ENCODE data around the gene RASGRP3. TPM values are rescaled to one million over a fixed set of nuclear protein-coding genes. Genes with fewer than 3 reads are reported as not detected.

Gene RASGRP3
- total RNA-seq, 1 donor: 31.5 TPM

DNA sequence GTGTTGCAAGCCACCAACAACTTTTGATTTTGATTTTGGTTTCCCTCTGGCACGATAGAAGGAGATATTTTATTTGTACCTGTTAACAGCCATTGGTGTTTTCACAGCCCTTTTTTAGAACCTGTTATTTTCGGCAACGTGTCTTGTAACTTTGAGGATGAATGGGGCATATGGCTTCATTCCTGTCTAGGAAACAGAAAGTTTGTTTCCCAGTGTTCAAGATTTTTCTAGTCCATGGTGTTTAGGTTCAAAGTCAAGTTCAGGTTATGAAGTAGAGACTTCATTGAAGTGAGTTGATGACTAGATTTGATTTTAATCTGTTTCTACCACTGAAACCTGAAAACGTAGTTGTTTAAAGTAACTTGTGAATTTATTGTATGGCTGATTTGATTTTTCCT is 343 bp downstream of the RASGRP3 start:
- Histone ChIP-seq H3K27me3 (ENCODE audit: insufficient read depth, low read length) (no peaks in the 10 kb centered on the region), H3K9me3 (ENCODE audit: low read depth, low read length) (no peaks in the 10 kb centered on the region), H3K4me1 (ENCODE audit: insufficient read depth, low read length) (peaks cover 42% of the 10 kb centered on the region), H3K4me3 (ENCODE audit: low read length) (peak overlapping the region; percentile 85)

DNA sequence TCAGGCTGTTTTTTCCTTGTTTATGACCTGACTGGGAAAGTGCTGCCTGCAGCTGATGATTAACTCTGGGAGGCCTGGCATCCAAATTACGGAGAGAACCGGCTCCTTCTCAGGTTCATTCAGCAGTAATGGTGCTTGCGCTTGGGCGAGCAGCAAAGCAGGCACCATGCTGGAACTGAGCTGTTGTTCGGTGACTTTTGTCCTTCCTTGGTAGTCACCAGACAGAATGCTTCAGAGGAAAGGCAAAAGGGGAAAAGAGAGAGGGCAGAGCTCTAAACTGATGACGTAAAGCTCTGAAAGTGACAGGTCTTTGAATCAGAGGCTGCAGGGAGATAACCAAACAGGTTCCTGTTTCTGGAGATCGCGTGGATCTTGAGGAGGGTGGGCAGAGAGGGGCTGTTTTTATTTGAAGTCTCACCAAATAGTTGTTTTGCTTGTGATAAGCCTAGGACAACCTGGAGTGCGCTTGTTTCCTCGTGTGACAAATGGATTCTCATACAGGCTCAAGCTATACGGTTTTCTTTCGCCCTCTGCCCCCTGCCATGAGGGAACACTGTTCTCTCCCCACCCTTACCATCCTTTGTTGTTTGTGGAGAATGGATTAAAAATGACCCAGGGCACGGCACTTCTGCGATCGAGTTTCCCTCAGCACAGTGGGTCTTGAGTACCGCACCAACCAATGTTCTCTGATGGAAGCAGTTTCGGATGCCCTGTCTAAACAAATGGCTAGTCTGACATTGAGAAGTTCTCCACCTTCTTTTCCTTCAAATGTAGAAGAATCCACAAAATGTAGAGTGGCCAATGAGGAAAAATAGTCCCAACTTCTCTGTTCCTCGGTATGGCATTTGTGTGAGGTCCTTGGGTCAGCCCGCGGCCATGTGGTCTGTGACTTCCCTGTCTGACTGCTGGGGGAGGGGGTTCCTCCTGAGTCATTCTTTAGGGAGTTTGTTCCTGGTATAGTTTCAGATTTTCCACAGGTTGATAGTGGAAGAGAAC is 1.3 kb downstream of the RASGRP3 start:
- H3K9me3 ChIP-seq (ENCODE audit: low read depth, low read length): no peaks in the 10 kb centered on the region
- H3K4me3 ChIP-seq (ENCODE audit: low read length): peak overlapping the region; percentile 85
- H3K27me3 ChIP-seq (ENCODE audit: insufficient read depth, low read length): no peaks in the 10 kb centered on the region
- peaks cover 42% of the 10 kb centered on the region for H3K4me1 ChIP-seq (ENCODE audit: insufficient read depth, low read length)

DNA sequence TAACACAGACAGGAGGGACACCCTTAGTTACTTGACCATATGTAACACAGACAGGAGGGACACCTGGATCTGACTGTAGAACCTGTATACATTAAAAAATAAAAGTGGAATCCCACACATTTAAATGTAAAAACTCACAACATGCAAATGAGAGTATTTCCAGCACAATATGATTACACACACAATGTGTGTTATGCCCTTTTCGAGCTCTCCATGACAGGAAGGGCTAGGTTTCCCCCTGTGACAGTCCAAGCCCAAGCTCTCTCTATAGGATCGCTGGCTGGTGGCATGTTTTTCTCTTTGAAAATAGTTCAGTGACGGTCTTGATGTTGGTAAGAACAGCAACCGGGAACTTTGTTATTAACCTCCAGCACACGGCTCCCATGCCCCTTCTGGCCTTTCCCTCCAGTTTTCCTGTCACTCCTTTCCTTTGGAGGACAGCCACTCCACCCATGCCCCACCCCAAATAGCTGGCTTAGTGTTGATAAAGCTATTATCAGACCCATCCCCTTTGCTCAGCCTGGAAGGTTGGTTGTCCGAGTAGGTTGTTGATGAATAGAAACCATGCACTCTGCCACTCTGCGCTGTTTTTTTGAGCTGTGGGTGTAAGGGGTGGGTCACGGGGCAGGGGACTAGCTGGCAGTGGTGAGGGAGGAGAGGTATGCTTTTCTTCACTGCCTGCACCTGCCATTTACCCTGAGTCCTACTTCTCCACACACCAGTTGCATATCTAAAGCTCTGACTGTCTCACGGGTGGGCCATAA is 2.7 kb downstream of the RASGRP3 start:
- Histone ChIP-seq H3K9me3 (ENCODE audit: low read depth, low read length) (no peaks in the 10 kb centered on the region), H3K4me1 (ENCODE audit: insufficient read depth, low read length) (peaks cover 49% of the 10 kb centered on the region), H3K27me3 (ENCODE audit: insufficient read depth, low read length) (no peaks in the 10 kb centered on the region), H3K4me3 (ENCODE audit: low read length) (no peak overlapping the region)

DNA sequence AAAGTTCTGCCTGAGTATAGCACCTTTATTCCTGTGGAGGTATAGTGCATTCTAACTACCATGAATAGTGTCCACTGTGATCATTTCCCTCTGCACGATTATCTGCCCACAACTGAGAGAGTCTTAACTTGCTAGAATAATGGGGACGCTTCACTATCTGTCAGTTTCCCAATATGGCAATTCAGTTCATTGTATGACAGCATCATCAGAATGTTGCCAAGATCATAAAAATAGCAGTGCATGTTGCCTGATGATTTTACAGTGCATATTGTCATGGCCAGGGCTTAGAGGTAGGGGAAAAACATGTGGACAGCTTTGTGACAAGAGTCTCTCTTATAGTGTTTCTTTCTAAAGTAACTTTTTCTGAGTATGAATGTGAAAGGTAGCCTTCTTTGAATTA is 6.1 kb downstream of the RASGRP3 start:
- peaks cover 49% of the 10 kb centered on the region for H3K4me1 ChIP-seq (ENCODE audit: insufficient read depth, low read length)
- peaks cover 5% of the 10 kb centered on the region for H3K9me3 ChIP-seq (ENCODE audit: low read depth, low read length)

DNA sequence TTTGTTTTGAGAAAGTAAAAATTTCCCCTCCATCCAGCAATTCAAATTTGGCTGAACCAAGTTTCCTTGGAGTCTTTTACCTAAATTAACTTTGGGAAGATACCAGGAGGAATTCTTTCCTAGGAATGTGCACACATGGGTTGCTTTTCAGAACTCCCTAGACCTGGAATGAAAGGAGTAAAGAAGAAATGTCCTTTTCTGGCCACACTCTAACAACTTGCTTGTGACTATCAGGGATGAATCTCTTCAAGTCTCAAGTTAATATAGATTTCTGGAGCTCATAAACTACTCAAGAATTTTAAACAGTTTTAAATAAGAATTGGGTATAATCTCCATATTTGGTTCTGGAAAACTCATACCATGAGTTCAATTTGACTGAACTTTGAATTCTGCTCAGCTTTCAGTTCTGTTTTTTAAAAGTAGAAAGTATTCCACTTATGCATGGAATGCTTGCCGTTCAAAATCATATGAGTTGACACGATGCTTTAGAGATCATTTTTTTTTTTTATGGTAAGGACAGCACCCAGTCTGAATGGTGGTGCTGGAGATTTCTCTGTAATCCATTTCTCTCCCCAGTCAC is 7.7 kb downstream of the RASGRP3 start:
- H3K27me3 ChIP-seq (ENCODE audit: insufficient read depth, low read length): no peaks in the 10 kb centered on the region
- no peak overlapping the region for H3K4me3 ChIP-seq (ENCODE audit: low read length)
- peaks cover 5% of the 10 kb centered on the region for H3K9me3 ChIP-seq (ENCODE audit: low read depth, low read length)
- H3K4me1 ChIP-seq (ENCODE audit: insufficient read depth, low read length): peaks cover 41% of the 10 kb centered on the region

More for the DNA sequence above, 6.1 kb downstream of the RASGRP3 start:
- H3K4me3 ChIP-seq (ENCODE audit: low read length): no peak overlapping the region
- no peaks in the 10 kb centered on the region for H3K27me3 ChIP-seq (ENCODE audit: insufficient read depth, low read length)

DNA sequence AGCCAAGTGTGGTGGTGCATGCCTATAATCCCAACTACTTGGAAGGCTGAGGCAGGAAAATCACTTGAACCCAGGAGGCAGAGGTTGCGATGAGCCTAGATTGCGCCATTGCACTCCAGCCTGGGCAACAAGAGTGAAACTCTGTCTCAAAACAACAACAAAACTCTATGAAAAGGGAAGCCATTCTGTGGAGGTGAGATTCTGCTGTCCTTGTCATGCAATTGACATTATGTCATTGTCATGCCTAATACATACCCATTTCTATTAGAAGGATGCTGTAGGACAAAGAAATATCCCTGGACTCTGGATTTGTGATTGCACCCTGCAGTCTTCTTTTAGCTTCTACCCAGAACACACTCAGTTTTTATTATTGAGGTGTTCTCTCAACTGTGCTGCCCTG is 8.6 kb downstream of the RASGRP3 start:
- H3K4me3 ChIP-seq (ENCODE audit: low read length): no peak overlapping the region
- peaks cover 5% of the 10 kb centered on the region for H3K9me3 ChIP-seq (ENCODE audit: low read depth, low read length)
- H3K27me3 ChIP-seq (ENCODE audit: insufficient read depth, low read length): no peaks in the 10 kb centered on the region
- H3K4me1 ChIP-seq (ENCODE audit: insufficient read depth, low read length): peaks cover 39% of the 10 kb centered on the region

DNA sequence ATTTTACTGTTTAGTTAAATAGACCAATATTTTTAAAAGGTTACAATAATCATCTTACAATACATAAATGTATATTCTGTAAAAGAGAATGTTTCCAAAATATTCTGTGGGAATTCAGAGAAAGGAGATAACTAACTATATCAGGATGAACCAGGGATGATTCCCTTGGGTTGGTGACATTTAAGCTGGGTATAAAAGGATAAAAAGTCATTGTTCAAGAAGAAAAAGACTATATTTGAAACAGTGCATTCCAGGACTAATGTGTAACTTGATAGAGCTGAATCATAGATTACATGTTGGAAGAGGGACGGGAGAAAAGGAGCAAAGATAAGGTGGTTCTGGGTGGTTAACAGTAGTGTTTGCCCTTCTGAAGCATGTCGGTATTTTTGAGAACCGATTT is 10.1 kb downstream of the RASGRP3 start:
- no peaks in the 10 kb centered on the region for H3K27me3 ChIP-seq (ENCODE audit: insufficient read depth, low read length)
- H3K4me1 ChIP-seq (ENCODE audit: insufficient read depth, low read length): peaks cover 39% of the 10 kb centered on the region
- no peak overlapping the region for H3K4me3 ChIP-seq (ENCODE audit: low read length)
- peaks cover 5% of the 10 kb centered on the region for H3K9me3 ChIP-seq (ENCODE audit: low read depth, low read length)

DNA sequence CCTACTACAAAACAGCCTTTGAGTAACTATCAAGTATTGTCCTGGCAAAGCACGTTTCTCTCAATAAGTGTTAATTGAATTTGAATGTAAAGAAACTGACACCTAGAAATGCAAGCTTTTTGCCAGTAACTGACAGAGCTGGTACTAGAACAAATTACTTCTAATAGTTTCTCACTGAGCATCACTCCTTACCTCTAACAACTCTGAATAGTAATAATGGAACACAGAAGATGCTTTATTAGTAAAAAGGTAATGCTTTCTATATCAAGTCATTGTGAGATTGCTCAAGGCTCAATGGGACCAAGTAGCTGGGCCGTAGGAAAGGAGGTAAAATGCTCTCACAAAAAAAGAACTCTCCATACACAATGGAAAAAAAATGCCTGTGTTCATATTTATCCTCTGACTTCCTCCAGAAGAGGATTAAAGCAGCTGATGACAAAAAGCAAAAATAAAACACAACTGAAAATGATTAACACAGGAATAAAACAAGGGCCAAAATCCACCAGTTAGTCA is 11.8 kb downstream of the RASGRP3 start:
- no peaks in the 10 kb centered on the region for H3K27me3 ChIP-seq (ENCODE audit: insufficient read depth, low read length)
- peaks cover 5% of the 10 kb centered on the region for H3K9me3 ChIP-seq (ENCODE audit: low read depth, low read length)
- H3K4me1 ChIP-seq (ENCODE audit: insufficient read depth, low read length): peaks cover 52% of the 10 kb centered on the region
- H3K4me3 ChIP-seq (ENCODE audit: low read length): no peak overlapping the region

DNA sequence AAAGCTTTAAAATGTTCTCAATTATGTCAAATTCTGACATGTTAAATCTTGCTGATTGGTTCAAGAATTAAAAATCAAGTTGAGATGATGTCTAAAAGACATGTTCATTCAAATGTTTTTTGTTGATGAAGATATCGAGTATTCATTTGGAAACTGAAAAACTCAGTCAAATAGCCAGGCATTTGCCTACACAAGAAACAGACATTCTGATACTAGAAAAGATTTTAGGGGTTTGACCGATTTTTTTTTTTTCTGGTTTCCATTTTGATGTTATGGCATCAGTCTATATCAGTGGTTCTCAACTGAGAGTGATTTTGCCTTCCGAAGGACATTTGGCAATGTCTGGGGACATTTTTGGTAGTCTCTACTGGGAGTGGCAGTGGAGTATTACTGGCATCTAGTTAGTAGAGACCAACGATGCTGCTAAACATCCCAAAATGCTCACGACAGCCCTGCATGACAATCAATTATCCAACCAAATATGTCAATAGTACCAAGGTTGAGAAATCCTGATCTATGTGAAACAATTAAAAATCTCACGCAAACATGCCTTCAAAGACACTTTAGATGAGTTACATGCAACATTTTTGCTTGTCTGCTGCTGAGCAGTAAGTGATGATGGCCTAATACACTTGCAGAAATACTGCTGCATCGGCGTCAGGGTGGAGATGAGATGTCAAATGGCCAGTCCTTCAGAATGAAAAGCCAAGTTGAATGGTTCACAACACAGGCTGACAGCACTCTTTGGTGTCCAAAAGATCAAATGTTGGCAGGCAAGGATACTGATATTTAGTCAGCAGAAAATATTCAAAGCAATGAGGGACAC is 12.5 kb downstream of the RASGRP3 start:
- H3K9me3 ChIP-seq (ENCODE audit: low read depth, low read length): peaks cover 5% of the 10 kb centered on the region
- peaks cover 53% of the 10 kb centered on the region for H3K4me1 ChIP-seq (ENCODE audit: insufficient read depth, low read length)
- H3K27me3 ChIP-seq (ENCODE audit: insufficient read depth, low read length): no peaks in the 10 kb centered on the region
- no peak overlapping the region for H3K4me3 ChIP-seq (ENCODE audit: low read length)

DNA sequence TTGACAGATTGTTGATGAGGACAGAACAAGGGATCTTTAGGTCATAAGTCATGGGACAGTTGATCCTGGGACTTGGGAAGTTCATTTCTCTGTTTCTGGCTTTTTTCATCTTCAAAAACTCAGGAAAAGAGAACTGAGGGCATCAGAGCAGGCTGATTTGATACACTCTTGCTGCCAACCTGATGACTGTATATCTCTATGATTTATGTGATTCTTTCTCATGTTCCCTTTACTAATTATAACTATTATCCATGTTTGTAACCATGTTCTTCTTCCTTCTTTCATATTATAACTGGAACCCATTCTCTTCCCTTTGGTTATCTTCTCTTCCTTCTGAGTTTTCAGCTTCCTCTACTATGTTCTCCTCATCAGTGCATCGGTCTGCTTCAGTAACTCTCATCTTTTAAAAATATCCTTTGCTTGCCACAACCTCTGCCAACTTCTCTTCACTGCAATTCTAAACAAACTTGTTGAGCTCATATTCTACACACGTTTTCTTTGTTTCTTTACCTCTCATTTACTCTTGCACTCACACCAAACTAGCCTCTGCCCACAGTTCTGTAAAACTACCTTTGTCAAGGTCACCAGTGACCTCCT is 13.5 kb downstream of the RASGRP3 start:
- Histone ChIP-seq H3K27me3 (ENCODE audit: insufficient read depth, low read length) (no peaks in the 10 kb centered on the region), H3K4me3 (ENCODE audit: low read length) (no peak overlapping the region), H3K4me1 (ENCODE audit: insufficient read depth, low read length) (peaks cover 51% of the 10 kb centered on the region), H3K9me3 (ENCODE audit: low read depth, low read length) (peaks cover 5% of the 10 kb centered on the region)

DNA sequence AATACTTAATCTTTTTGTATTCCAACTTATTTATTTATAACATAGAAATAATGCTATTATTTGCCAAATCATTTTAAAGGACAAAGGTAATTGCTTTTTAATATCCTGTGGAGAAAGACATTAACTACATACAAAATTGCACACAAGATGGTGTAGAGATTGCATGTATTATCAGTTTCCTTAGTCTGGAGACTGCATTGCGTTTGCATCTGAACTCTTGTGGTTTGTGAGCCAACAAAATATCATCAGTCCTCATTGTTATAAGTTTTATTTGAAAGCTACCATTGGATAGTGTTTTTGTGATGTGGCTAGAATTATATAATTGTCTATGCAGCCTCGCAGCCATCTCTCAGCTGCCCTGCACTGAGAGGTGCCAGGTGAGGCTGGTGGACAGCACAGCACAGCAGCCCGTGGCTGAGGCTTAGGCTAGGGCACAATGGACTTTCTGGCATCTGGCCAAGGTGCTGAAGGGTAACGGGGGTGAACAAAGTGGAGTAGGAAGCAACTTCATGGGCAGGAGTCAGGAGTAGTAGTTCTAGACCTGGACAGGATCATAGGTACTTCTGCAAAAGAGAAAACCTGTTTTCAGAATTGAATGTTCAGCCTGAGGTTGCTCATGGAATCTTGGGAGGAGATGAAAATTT is 15.1 kb downstream of the RASGRP3 start:
- no peaks in the 10 kb centered on the region for H3K27me3 ChIP-seq (ENCODE audit: insufficient read depth, low read length)
- peaks cover 60% of the 10 kb centered on the region for H3K4me1 ChIP-seq (ENCODE audit: insufficient read depth, low read length)
- no peak overlapping the region for H3K4me3 ChIP-seq (ENCODE audit: low read length)
- H3K9me3 ChIP-seq (ENCODE audit: low read depth, low read length): peaks cover 3% of the 10 kb centered on the region

DNA sequence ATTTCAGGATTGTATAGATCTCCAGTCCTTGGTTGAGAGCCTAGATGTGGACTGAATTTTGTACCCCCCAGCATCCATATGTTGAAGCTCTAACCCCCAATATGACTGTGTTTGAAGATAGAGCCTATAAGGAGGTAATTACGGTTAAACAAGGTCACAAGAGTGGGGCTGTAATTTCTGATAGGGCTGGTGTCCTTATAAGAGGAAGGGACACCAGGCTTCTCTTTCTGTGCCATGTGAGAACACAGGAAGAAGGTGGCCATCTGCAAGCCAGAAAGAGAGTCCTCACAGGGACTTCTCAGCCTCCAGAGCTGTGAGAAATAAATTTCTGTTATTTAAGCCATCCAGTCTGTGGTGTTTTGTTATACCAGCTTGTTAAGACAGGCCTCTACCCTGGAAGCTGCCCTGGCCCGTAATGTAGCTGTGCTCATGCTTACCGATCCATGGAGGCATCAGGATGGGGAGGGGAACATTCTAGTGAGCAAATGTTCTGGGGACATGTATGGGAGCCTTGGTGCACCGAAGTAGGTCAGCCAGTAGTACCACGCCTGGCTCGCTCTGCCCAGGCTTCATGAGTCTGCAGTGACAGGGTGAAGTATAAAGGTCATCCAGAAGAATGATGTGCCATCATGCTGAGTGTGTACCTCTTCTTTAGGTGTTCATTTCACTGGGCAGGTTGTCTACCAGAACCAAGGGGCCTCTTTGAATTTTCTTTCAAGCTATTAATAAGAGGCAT is 16.1 kb downstream of the RASGRP3 start:
- Histone ChIP-seq H3K4me3 (ENCODE audit: low read length) (no peak overlapping the region), H3K9me3 (ENCODE audit: low read depth, low read length) (no peaks in the 10 kb centered on the region), H3K27me3 (ENCODE audit: insufficient read depth, low read length) (no peaks in the 10 kb centered on the region), H3K4me1 (ENCODE audit: insufficient read depth, low read length) (peaks cover 65% of the 10 kb centered on the region)

DNA sequence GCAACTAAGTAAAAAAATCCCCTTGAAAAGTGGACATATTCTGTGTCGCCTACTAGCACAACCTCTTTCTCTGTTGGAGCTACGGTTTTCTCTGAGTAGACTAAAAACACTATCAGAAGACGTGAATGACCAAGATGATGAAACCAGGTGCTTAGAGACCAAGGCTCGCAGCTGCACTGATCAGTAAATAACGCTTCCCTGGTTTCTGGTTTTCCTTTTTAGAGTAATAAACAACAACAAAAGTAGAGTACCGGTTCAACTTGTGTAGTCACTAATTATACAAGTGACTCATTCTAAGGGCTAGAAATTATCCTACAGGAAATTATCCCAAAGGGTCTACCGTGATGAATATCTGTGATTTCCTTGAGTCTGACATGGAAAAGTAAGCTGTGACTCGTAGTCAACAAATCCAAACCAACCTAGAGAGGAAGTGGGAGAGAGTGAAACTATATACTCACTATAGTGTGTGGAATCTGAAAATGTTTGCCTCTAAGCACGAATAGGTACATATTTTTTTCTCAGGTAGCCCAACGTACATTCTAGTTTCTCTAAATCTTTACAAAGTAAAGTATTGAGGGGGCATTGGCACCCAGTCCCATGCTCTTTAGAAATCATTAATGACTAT is 17.8 kb downstream of the RASGRP3 start:
- no peaks in the 10 kb centered on the region for H3K9me3 ChIP-seq (ENCODE audit: low read depth, low read length)
- peaks cover 71% of the 10 kb centered on the region for H3K4me1 ChIP-seq (ENCODE audit: insufficient read depth, low read length)
- no peaks in the 10 kb centered on the region for H3K27me3 ChIP-seq (ENCODE audit: insufficient read depth, low read length)
- H3K4me3 ChIP-seq (ENCODE audit: low read length): no peak overlapping the region

All from mononuclear cell (primary cell).